NB4 (cell line): ENCODE data around the gene DYNC1LI1.
"Not testable (repeated sequence)": the region's sequence is repeated elsewhere in the genome, so short reads cannot be mapped to it uniquely, and the experiment has no call there.

ENCODE experiments used
- DNase-seq: peaks from one replicate; pipeline ENCODE4 v3.0.0; 2010; ENCODE audit warnings: low read depth
- H3K4me3 ChIP-seq: one replicate; pipeline ENCODE4 v1.5.1; 2011; ENCODE audit warnings: mild to moderate bottlenecking, low read depth, low read length, moderate library complexity
- CTCF ChIP-seq: IDR thresholded peaks from one replicate; pipeline ENCODE4 v1.5.1; 2012; ENCODE audit warnings: low read depth, low read length
- MAX ChIP-seq: IDR thresholded peaks from 2 replicates; pipeline ENCODE4 v1.6.1; 2011; ENCODE audit warnings: low read depth, low read length
- MYC ChIP-seq: IDR thresholded peaks from 2 replicates; pipeline ENCODE4 v1.6.1; 2011; ENCODE audit warnings: low read depth, low read length
- POLR2A ChIP-seq: IDR thresholded peaks from 2 replicates; pipeline ENCODE4 v1.6.1; 2011; ENCODE audit warnings: mild to moderate bottlenecking; ENCODE audit not compliant: insufficient read length; ENCODE audit errors: extremely low read depth

DYNC1LI1 gene

GRCh38 chr3:32592696-32593353, 22.2 kb upstream of the DYNC1LI1 start:
- no peak for DNase-seq
- no peak for TF ChIP-seq MYC
- no peak overlapping the region for H3K4me3 ChIP-seq

GRCh38 chr3:32592011-32592410, 21.4 kb upstream of the DYNC1LI1 start:
- DNase-seq = no peak
- no peak overlapping the region for H3K4me3 ChIP-seq
- TF ChIP-seq MYC (no peak), MAX (no peak), CTCF (no peak), POLR2A (no peak)

- no peak overlapping the region for H3K4me3 ChIP-seq
- no peak for DNase-seq
- TF ChIP-seq MYC = no peak
- TF ChIP-seq POLR2A = no peak
- TF ChIP-seq MAX = no peak
- no peak for TF ChIP-seq CTCF
Observed at GRCh38 chr3:32591186-32591585, 20.5 kb upstream of the DYNC1LI1 start.

- TF ChIP-seq POLR2A (no peak), CTCF (no peak), MYC (no peak), MAX (no peak)
- H3K4me3 ChIP-seq = no peak overlapping the region
- DNase-seq = no peak
Observed at GRCh38 chr3:32586356-32586755, 15.7 kb upstream of the DYNC1LI1 start.

GRCh38 chr3:32584660-32585059, 14.0 kb upstream of the DYNC1LI1 start:
- no peak overlapping the region for H3K4me3 ChIP-seq
- TF ChIP-seq CTCF (no peak), MYC (no peak), POLR2A (no peak), MAX (no peak)
- DNase-seq = no peak

GRCh38 chr3:32583708-32584107, 13.1 kb upstream of the DYNC1LI1 start:
- TF ChIP-seq MAX = no peak
- no peak for TF ChIP-seq MYC
- TF ChIP-seq CTCF = no peak
- TF ChIP-seq POLR2A = no peak
- no peak for DNase-seq
- no peak overlapping the region for H3K4me3 ChIP-seq

GRCh38 chr3:32578669-32579068, 8.0 kb upstream of the DYNC1LI1 start:
- not testable (repeated sequence) for DNase-seq, H3K4me3 ChIP-seq
